Hematopoietic multipotent progenitor cell treated with erythropoietin and hydrocortisone succinate and interleukin-3 and kit ligand, for 6 days (in vitro differentiated cells): ENCODE measurements around the gene BCL7B.
"Not testable (repeated sequence)": the region's sequence is repeated elsewhere in the genome, so short reads cannot be mapped to it uniquely, and the experiment has no call there.

Experiments used
- DNase-seq: peaks from one replicate; pipeline ENCODE4 v3.0.0-alpha.2; 2015

BCL7B gene

GRCh38 chr7:73532224-73532623 is 25.3 kb downstream of the BCL7B start:
- DNase-seq: no peak

- DNase-seq: peak; percentile 51
These were observed 26.7 kb downstream of the BCL7B start for GRCh38 chr7:73530800-73531199.

- peak; percentile 55 for DNase-seq
These were observed 30.3 kb downstream of the BCL7B start for GRCh38 chr7:73526896-73527821.

GRCh38 chr7:73526158-73526494 is 31.4 kb downstream of the BCL7B start:
- not testable (repeated sequence) for DNase-seq

DNA sequence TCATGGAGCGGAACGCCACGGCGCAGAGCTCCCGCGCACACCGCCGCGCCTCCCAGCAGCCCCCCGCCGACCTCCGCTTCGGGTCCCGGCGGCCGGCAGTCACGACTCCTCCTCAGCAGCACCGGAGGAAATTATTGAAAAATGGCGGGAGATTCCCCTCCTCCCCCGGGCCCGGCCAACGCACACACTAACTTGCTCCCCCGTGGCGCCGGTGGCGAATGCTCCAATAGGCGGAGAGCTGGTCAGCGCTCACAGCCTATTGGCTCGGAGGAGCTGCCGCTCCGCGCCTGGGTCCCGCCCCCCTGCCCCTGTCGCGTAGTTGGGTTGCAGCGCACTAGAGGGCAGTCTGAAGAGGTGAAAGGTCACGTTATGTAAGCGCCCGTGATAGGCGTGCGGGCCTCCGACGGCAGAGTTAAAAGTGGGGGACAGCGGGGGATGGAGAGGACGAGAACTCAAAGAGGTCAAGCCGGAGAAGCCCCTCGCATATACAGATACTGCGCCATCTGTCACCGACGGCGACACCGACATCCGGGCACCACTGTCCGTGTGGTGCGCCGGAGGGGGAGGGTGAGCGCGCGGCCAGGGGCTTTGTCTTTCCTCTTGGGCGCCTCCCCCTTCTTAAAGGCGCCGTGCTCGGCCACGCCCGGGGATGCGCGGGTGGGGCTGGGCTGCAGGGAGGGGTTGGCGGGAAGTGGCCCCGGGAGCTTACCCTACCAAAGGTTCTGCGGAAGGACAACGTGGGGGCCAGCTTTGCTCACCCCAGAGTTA is 35.2 kb downstream of the BCL7B start, which contains the start of gene BAZ1B:
TSS of gene BAZ1B (minus strand) at position 189 of the 768 bp plus-strand sequence. CDS start 360 bp downstream, outside the sequence.
- peak; percentile 99 for DNase-seq

DNA sequence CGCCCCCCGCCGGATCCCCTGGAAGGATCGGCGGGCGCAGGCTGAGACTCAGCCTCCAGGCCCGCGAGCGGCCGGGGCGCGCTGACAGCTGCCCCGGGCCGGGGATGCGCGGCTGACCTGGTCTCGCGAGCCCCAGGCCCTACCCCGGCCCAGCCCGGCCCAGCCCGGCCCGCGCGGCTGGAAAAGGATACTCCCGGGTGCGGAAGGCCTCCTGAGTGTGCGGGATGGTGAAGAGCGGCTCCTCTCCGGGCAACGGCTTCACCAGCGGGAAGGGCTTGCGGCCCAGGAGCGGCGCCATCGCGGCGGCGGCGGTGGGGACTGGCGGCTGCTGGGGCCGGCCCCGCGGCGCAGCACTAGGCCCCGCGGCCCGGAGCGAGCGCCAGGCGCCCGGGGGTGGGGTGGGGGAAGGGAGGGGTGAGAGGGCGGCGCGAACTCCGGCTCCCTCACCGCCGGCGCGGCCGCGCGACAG is 35.8 kb downstream of the BCL7B start:
- DNase-seq: peak; percentile 76

DNA sequence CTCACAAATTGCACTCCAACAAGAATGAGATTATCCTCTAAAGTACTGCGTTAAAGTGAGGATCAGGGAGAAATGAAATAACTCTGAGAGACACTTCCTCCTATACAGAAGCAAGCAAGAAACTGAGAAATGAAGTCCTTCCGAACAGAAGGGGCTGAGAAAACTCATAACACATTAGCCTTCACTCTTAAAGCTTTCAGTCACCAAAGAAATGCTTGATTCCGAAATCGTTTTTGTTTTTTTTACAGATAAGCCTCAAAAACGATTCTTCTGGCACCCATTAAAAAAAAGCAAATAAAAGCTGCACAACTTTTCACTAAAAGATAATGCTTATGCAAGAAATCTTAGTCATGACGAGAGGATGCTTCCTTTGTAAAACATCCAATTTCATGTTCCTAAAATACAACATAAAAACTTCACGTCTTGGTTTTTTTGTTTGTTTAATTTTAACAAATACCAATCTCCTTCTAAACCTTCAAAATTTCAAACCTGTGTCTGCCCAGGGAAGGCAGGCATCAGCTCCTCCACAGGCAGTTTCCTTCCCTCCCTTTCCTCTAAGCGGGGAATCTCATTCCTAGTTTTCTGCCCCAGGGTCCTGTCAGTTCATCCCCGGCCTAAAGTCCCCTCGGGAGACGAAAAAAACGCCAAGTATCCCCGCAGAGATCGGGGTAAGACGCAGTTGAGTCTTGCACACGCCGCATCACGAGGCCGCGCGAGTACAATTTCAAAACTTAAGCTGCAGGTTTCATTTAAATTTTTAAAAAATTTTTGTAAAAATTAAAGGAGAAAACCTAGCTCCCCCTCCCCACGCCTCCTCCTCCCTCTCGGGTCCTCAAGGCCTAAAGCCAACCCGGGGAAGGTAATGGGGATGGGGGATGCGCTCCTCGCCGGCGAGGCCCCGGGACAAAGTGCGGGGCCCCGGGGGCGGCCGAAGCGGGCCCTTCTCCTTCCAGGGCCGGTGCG is 36.5 kb downstream of the BCL7B start:
- DNase-seq: peak; percentile 43

DNA sequence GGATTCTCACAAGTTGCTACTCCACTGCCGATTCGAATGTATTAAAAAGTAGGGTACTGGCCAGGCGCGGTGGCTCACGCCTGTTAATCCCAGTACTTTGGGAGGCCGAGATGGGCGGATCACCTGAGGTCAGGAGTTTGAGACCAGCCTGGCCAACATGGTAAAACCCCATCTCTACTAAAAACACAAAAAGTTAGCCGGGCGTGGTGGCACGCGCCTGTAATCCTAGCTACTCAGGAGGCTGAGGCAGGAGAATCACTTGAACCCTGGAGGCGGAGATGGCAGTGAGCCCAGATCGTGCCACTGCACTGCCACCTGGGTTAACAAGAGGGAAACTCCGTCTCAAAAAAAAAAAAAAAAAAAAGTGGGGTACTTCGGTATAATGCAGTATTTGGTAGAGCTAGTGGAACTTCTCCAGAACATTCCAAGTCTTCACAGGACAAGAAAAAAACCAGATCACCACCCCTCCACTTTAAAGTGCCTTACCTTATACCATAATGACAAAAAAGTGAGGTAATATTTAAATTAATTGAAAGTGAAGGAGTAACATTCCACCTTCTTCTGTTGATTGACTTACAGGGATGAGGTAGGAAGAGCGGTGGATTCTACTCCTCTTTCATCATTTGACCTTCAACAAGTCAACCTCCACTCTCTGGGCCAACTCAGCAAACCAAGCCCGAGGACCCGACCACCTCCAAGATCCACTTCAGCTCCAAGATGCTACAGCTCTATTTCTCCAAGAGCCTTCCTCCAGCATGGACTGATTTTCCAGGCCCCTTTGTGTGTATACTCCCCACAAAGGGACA is 37.4 kb downstream of the BCL7B start:
- peak; percentile 73 for DNase-seq

- no peak for DNase-seq
These were observed 39.0 kb downstream of the BCL7B start for GRCh38 chr7:73518470-73518869.

- no peak for DNase-seq
These were observed 40.1 kb downstream of the BCL7B start for GRCh38 chr7:73517241-73517995.

DNA sequence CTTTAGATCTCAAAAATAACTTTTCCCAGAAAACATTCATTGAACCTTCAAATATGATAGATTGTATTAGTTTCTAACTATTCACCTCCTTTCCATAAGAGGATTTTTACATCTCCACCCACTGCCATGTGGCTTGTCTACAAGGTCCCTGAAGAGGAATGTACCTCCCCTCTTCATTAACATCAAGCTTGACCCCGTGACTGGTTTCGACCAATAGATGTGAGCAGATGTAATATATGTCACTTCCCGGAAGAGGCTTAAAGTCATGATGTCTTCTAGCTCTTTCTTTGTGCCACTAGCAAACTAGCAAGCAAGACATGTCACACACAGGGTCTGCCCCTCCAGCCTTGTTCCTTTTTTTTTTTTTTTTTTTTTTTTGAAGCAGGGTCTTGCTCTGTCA is 42.3 kb downstream of the BCL7B start:
- peak; percentile 41 for DNase-seq

DNA sequence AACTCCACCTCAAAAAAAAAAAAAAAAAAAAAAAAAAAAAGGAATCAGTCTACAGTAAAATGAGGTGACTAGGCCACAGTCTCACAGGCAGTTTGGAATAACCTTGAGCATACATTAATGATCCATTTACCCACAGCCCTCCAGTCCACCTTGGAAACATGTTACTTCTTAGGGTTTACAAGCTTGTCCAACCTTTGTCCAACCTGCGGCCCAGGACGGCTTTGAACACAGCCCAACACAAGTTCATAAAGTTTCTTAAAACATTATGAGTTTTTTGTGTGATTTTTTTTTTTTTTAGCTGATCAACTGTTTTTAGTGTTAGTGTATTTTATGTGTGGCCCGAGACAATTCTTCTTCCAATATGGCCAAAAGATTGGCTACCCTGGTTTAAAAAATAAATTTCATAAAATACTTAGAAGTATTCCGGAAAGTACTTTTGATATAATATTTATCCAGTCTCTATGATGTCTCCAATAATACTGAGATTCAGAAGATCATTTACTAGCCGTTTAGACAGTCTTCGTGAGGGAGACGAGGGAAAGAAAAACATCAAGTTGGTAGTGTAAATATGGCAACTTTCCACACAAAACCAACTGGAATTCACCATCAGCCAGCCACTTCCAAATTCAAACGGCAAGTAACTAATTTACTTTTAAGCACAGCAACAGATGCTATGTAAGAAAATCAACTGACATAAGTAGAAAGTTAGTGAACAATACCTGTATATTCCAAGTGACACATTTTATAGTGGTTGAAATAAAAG is 45.3 kb downstream of the BCL7B start:
- peak; percentile 23 for DNase-seq

- DNase-seq: no peak
These were observed 48.0 kb downstream of the BCL7B start for GRCh38 chr7:73509463-73509862.

DNA sequence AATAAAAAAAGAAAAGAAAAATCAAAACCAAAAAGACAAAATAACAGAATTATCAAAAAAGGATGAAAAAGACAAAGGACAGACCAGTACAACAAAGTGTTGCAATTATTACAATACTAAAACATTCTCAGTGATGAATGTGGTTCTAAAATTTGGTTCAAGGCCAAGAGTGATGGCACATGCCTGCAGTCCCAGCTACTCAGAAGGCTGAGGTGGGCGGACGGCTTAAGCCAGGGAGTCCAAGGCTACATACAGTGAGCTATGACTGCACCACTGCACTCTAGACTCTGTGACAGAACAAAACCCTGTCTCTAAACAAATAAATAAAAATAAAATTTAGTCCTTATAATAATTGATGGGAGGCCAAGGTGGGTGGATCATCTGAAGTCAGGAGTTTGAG is 49.9 kb downstream of the BCL7B start:
- no peak for DNase-seq

DNA sequence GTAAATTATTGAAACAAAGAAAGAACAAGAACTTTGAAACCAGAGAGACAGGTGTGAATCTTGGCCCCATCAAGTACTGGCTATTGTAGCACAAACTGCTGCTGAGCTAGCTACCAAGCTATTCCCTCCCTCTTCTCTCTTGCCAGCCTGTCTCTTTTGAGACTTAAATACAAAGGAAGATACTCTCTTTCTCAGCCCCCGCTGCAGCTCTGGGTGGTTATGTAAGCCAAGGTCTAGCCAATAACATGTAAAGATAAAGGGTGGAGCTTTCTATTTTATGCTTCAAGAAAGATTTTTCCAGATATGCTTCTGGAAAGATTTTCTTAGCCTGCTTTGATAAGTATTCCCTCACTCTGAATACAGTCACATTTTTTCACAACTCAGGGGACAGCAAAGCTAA is 52.6 kb downstream of the BCL7B start:
- no peak for DNase-seq

GRCh38 chr7:73504017-73504416 is 53.5 kb downstream of the BCL7B start:
- DNase-seq: no peak

DNA sequence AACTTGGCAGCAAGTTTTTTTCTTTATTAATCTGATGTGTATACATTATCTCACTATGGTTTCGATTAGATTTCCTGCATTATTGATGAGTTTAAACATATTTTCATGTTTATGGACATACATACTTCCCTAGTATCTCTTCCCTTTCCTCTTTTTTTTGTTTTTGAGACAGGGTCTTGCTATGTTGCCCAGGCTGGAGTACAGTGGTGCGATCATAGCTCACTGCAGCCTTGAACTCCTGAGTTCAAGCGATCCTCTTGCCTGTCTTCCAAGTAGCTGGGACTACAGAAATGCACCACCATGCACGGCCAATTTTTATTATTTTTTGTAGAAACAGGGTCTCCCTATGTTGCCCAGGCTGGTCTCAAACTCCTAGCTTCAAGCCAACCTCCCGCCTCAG is 54.3 kb downstream of the BCL7B start:
- no peak for DNase-seq

DNA sequence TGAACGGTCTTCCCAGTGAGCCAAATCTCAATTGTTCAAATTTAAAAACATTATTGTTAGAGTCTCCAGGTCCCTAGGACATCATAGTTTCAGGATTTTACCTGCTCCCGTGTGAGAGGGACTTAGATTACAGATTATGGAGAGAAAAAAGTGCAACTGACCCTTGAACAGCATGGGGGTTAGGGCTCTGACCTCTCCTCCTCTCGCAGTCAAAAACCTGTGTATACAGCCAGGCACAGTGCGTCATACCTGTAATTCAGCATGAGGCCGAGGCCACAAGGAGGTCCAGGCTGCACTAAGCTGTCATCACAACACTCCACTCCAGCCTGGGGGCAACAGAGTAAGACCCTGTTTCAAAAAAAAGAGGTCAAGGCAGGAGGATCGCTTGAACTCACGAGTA is 60.9 kb downstream of the BCL7B start:
- DNase-seq: no peak

DNA sequence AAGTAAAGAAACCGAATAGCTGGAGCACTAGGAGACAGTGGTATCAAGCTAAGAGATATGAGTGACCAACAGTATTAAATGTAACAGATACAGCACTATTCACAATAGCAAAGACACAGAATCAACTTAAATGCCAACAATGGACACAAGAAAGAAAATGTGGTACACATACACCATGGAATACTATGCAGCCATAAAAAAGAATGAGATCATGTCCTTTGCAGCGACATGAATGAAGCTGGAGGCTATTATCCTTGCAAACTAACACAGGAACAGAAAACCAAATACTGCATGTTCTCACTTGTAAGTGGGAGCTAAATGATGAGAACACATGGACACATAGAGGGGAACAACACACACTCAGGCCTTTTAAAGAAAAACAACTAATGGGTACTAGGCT is 62.0 kb downstream of the BCL7B start:
- not testable (repeated sequence) for DNase-seq

DNA sequence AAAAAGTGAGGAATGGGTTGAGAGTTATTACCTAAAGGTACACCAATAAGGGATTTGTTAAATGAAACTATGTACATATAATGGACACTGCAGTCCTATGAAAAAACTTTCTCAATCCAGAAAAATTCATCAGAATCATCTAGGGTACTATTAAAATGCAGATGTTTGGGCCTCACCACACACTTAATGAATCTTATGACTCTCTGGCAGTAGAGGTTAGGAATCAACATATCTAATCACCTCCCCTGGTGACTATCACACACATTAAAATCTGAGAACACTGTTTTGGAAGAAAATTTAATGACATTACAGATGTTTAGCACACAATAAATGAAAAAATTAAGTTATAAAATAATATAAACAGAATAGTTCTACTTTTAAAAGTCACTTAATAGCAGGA is 67.5 kb downstream of the BCL7B start:
- no peak for DNase-seq
